LHCN-M2 (cell line): ENCODE measurements around the gene ADH4. TPM values are rescaled to one million over a fixed set of nuclear protein-coding genes. Genes with fewer than 3 reads are reported as not detected.
"Not testable (repeated sequence)": the region's sequence is repeated elsewhere in the genome, so short reads cannot be mapped to it uniquely, and the experiment has no call there.

Experiments
- DNase-seq: peaks from one replicate; pipeline ENCODE4 v3.0.0-alpha.2; 2012; ENCODE audit warnings: low read depth
- total RNA-seq: library from RNA; depleted of rRNA; stranded (reverse); fragments of >200 nt; gene quantifications from 2 replicates; pipeline ENCODE4 v1.2.3, GENCODE V29; 2014; rRNA removed

ADH4 gene
- total RNA-seq, 1 experiment from 2014 or later, result not detected

DNA sequence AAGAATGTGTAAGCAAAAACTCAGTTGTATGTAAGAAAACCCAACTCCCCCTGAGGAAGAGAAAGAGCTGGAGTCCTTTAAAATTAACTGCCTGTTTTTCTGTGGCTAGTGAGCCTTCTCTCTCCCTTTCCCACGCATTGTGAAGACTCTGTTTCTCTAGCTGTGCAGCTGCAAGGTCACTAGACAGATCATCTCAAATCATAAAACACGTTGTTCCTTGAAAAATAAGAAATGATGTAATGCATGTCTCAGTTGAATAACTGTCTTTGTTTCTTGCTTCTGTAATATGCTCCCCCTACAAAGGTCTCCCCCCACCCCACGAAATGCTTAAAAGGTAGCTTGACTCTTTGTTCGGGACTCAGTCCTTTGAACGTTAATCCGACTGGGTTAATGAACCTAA, 63.2 kb downstream of the ADH4 start:
- not testable (repeated sequence) for DNase-seq

DNA sequence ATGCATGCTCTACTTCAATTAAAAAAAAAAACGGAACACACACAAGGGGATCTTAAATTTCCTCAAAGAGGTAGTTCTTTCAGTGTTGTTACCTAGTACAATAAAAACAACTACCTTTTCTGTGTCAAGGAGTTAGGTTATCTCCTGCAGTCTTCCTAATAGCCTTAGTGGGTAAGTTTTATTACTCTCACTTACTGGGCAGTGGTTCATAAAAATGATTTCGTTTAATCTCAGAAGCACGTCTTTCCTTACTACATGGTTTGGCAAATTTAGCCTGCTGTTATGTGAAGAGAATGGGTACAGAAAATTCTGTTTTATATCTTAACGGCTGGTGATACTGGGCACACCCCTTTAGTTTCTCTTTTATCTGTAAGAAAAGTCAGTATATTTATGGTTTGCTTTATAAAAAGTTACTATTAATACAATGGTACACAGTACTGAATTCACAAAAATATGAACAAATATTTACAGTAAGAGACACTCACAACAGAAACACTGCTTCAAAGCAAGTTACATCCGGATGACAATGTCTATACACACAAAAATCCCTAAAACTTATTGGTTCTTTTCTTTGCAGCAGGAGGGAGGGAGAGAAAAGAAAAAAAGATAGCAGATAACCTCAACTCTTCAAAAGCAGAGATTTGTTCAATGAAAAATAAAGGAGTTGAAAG, 64.3 kb downstream of the ADH4 start:
- DNase-seq, result no peak

DNA sequence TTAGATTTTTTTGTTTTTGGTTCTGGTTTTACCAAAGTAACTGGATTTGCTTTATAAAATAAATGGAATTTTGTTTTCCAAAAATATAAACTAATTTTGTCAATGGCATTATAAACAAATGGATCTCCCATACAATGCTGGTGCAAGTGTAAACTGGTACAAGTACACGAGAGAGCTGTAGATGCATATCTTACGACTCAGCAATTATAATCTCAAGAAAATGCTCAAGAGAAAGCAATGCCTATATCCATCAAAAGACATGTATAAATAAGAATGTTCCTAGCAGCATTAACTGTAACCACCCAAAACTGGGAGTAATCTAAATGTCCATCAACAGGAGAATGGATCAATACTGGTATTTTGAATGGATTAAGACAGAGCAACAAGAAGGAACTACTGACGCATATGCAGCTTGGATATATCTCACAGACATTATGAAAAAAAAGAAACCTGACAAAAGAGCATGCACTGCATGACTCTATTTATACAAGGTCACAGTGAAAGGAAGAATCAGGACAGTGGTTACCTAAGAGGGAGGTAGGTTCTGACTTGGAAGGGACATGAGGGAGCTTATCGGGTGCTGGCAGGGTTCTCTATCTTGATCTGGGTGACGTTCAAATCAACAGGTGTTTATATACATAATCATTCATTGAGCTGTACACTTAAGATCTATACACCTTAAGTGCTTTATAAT, 65.0 kb downstream of the ADH4 start:
- DNase-seq, result no peak

DNA sequence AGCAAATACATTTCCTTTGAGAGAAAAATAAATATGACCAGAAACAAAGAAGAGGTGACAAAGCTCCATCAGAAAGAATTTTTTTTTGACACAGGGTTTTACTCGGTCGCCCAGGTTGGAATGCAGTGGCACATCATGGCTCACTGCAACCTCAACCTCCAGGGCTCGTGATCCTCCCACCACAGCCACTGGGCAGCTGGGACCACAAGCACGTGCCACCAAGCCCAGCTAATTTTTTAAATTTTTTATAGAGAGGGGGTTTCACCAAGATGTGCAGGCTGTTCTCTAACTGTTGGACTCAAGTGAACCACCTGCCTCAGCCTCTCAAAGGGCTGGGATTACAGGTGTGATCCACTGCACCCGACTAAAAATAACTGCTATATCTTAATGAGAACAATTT, 65.8 kb downstream of the ADH4 start:
- no peak for DNase-seq

DNA sequence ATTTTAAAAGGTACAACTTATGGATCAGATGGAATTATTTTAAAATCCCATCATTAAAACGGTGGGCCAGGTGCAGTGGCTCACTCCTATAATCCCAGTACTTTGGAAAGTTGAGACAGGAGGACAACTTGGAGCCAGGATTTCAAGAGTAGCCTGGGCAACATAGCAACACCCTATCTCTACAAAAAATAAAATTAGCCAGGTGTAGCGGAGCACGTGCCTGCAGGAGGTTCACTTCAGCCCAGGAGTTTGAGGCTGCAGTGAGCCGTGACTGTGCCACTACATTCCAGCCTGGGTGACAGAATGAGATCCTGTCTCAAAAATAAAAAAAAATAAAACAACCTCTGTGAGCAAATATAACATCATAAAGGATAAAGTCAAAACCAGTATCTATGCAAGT, 66.9 kb downstream of the ADH4 start:
- no peak for DNase-seq

DNA sequence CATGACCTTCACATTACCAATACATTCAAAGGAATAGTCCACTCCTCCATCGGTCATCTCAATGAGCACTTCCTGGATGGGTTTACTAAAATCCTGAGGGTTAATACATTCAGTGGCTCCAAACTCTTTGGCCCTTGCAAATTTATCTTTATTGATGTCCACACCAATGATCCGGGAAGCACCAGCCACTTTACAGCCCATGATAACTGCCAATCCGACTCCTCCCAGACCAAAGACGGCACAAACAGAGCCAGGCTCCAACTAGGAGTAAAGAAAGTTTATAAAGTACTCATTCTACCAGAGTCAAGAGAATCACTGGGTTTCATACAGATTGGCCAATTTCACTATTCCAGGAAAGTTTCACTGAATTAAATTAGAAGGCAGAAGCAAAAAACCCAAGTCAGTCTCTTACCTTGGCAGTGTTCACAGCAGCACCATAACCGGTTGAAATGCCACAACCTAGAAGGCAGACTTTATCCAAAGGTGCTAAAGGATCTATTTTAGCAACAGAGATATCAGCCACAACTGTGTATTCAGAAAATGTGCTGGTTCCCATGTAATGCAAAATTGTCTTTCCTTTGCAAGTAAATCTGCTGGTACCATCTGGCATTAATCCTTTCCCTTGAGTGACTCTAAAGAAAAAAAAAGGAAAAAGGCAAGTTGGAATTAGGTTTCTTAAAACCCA, 67.7 kb downstream of the ADH4 start:
- DNase-seq, result no peak

DNA sequence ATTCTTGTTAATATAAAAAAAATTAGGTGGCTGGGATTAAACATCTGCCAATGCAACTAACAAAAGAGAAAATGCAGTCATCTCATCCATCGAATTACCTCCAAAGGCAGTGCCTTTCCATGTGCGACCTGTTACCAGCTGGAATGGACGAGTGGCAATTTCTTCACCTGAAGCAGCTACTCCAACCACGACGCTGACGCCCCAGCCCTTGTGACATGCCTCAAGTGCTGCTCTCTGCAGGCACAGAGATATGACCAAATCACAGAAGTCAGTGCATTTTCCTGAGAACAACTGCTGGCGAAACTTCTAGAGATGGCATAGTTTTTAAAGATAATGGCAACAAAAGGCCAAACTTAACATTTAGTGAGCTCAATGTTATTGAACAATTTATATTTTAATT, 69.3 kb downstream of the ADH4 start:
- no peak for DNase-seq

Other genes with a start within 250 kb of the ADH4 start
- gene EIF4E, start 215.2 kb downstream of the ADH4 start, total RNA-seq, result 163 and 195 TPM in 2 replicates
- 61.9 and 62.7 TPM in 2 replicates for gene METAP1, start 148.6 kb downstream of the ADH4 start, total RNA-seq
- gene ADH5, start 55.5 kb downstream of the ADH4 start, total RNA-seq, result 134 and 140 TPM in 2 replicates
- gene ADH6, start 74.9 kb upstream of the ADH4 start, total RNA-seq, result not detected in 2 replicates
- gene ADH1A, start 146.7 kb upstream of the ADH4 start, total RNA-seq, result not detected in 2 replicates
- not detected in 2 replicates for gene ADH1B, start 177.1 kb upstream of the ADH4 start, total RNA-seq
- gene ADH1C, start 208.4 kb upstream of the ADH4 start, total RNA-seq, result not detected in 2 replicates